Liver (tissue), 9 donors: ENCODE data around the gene SLC17A9. TPM values are rescaled to one million over a fixed set of nuclear protein-coding genes. Genes with fewer than 3 reads are reported as not detected.
A peak's percentile ranks its signal among the peaks of the same experiment; 100 is the strongest.

Experiments
- DNase-seq: peaks from one replicate; pipeline ENCODE4 v3.0.0-alpha.2; 2017; ENCODE audit warnings: low spot score
- H3K27ac ChIP-seq, 2 donors: one replicate each; pipeline ENCODE4 v1.7.0; 2013; ENCODE audit warnings: inconsistent platforms in 2 of 2, low read length in 2 of 2, control low read depth in 1 of 2, low read depth in 1 of 2, mild to moderate bottlenecking in 1 of 2
- H3K27me3 ChIP-seq, 4 donors: one replicate each; pipeline versions ENCODE4 v1.6.1 to v1.7.0; 2013; ENCODE audit warnings: low read length in 3 of 4, inconsistent platforms in 1 of 4, mild to moderate bottlenecking in 1 of 4, moderate library complexity in 1 of 4; ENCODE audit not compliant: control insufficient read depth in 4 of 4, insufficient read depth in 4 of 4
- H3K36me3 ChIP-seq, 4 donors: one replicate each; pipeline versions ENCODE4 v1.6.1 to v1.7.0; 2013; ENCODE audit warnings: low read length in 3 of 4, mild to moderate bottlenecking in 3 of 4, low read depth in 1 of 4, moderate library complexity in 1 of 4; ENCODE audit not compliant: control insufficient read depth in 4 of 4, insufficient read depth in 3 of 4
- H3K4me1 ChIP-seq, 4 donors: one replicate each; pipeline versions ENCODE4 v1.6.1 to v1.7.0; 2013; ENCODE audit warnings: low read length in 3 of 4, mild to moderate bottlenecking in 3 of 4, moderate library complexity in 1 of 4; ENCODE audit not compliant: control insufficient read depth in 4 of 4, insufficient read depth in 4 of 4
- H3K4me3 ChIP-seq, 3 donors: one replicate each; pipeline versions ENCODE4 v1.6.1 to v1.7.0; 2013; ENCODE audit warnings: low read length in 3 of 3, control low read depth in 1 of 3, low read depth in 1 of 3, mild to moderate bottlenecking in 1 of 3
- H3K9ac ChIP-seq, 2 donors: one replicate each; pipeline ENCODE4 v1.7.0; 2013; ENCODE audit warnings: low read length in 2 of 2, mild to moderate bottlenecking in 2 of 2, moderate library complexity in 2 of 2, control low read depth in 1 of 2, low read depth in 1 of 2
- H3K9me3 ChIP-seq, 4 donors: one replicate each; pipeline versions ENCODE4 v1.6.1 to v1.7.0; 2013; ENCODE audit warnings: low read length in 3 of 4; ENCODE audit not compliant: control insufficient read depth in 4 of 4
- EGR1 ChIP-seq, 2 donors: IDR thresholded peaks; 2 replicates each; pipeline ENCODE4 v1.6.1; 2016 to 2018; ENCODE audit warnings: antibody characterized with exemption in 2 of 2, low read depth in 2 of 2
- FOXA1 ChIP-seq: IDR thresholded peaks from 2 replicates; pipeline ENCODE4 v1.6.1; 2016; ENCODE audit warnings: antibody characterized with exemption
- FOXA2 ChIP-seq: IDR thresholded peaks from 2 replicates; pipeline ENCODE4 v1.6.1; 2016; ENCODE audit warnings: antibody characterized with exemption
- GABPA ChIP-seq, 2 donors: IDR thresholded peaks in 1 of 2; conservative IDR thresholded peaks in 1 of 2; 2 replicates each; pipeline ENCODE4 v1.6.1; 2016; ENCODE audit warnings: antibody characterized with exemption in 2 of 2, mild to moderate bottlenecking in 1 of 2, moderate library complexity in 1 of 2
- HNF4A ChIP-seq, 2 donors: conservative IDR thresholded peaks; 2 replicates each; pipeline ENCODE4 v1.6.1; 2016; ENCODE audit warnings: antibody characterized with exemption in 2 of 2, mild to moderate bottlenecking in 2 of 2
- HNF4G ChIP-seq: IDR thresholded peaks from 2 replicates; pipeline ENCODE4 v1.6.1; 2016; ENCODE audit warnings: antibody characterized with exemption
- JUND ChIP-seq, 2 donors: IDR thresholded peaks; 2 replicates each; pipeline ENCODE4 v1.6.1; 2016; ENCODE audit warnings: antibody characterized with exemption in 2 of 2
- NR2F2 ChIP-seq: IDR thresholded peaks from 2 replicates; pipeline ENCODE4 v1.6.1; 2016; ENCODE audit warnings: antibody characterized with exemption
- RAD21 ChIP-seq, 2 donors: IDR thresholded peaks; 2 replicates each; pipeline ENCODE4 v1.6.1; 2016; ENCODE audit warnings: antibody characterized with exemption in 2 of 2, mild to moderate bottlenecking in 2 of 2
- RXRA ChIP-seq, 2 donors: IDR thresholded peaks; 2 replicates each; pipeline ENCODE4 v1.6.1; 2017 to 2018; ENCODE audit warnings: antibody characterized with exemption in 2 of 2, mild to moderate bottlenecking in 1 of 2
- SP1 ChIP-seq: IDR thresholded peaks from 2 replicates; pipeline ENCODE4 v1.6.1; 2018; ENCODE audit warnings: antibody characterized with exemption, mild to moderate bottlenecking
- TAF1 ChIP-seq: conservative IDR thresholded peaks from 2 replicates; pipeline ENCODE4 v1.6.1; 2016; ENCODE audit warnings: antibody characterized with exemption, mild to moderate bottlenecking
- YY1 ChIP-seq: IDR thresholded peaks from 2 replicates; pipeline ENCODE4 v1.6.1; 2016; ENCODE audit warnings: antibody characterized with exemption, mild to moderate bottlenecking
- WGBS: extraction: QIAGEN DNeasy Blood & Tissue Kit; methylation state at CpG from one replicate; pipeline ENCODE4 v1.1.7; 2013; 5-methylcytosine and 5-hydroxymethylcytosine counted together
- polyA plus RNA-seq, 2 donors: library from polyadenylated mRNA; stranded (reverse) in 1 of 2; unstranded in 1 of 2; fragments of 200-250 nt in 1 of 2; fragments of >200 nt in 1 of 2; fragmentation: Nextera tagmentation in 1 of 2; extraction: Ambion mirVana in 1 of 2; gene quantifications; one replicate each; pipeline versions ENCODE4 v1.2.1 to v1.2.3, GENCODE V29; 2013 to 2015
- total RNA-seq, 2 donors: library from RNA; depleted of rRNA; stranded (reverse); fragments of >200 nt; gene quantifications; one replicate each; pipeline ENCODE4 v1.2.3, GENCODE V29; 2014
- TF ChIP-seq, protein P1 (sequence below): fragments of 150-350 bp; IDR thresholded peaks from 2 replicates; pipeline ENCODE4 v1.5.1; 2017; ENCODE audit warnings: improper control_type of control experiment, low read depth, low read length; ENCODE audit not compliant: missing input control
- TF ChIP-seq, protein P2 (sequence below): IDR thresholded peaks from 2 replicates; pipeline ENCODE4 v1.6.1; 2016; ENCODE audit warnings: antibody characterized with exemption
- TF ChIP-seq, protein P3 (sequence below): IDR thresholded peaks from 2 replicates; pipeline ENCODE4 v1.6.1; 2016; ENCODE audit warnings: antibody characterized with exemption
- TF ChIP-seq, protein P4 (sequence below): IDR thresholded peaks from 2 replicates; pipeline ENCODE4 v1.6.1; 2016; ENCODE audit warnings: antibody characterized with exemption
- TF ChIP-seq, protein P5 (sequence below): IDR thresholded peaks from 2 replicates; pipeline ENCODE4 v1.6.1; 2016; ENCODE audit warnings: antibody characterized with exemption, mild to moderate bottlenecking
- donor health status: healthy.
- donor health status: healthy.
- donor health status: healthy.
- donor health status: healthy.
- donor health status: healthy.

SLC17A9 gene
- total and polyA plus RNA-seq, 4 donors, result 16.0 to 138 (median 64.6) TPM

DNA sequence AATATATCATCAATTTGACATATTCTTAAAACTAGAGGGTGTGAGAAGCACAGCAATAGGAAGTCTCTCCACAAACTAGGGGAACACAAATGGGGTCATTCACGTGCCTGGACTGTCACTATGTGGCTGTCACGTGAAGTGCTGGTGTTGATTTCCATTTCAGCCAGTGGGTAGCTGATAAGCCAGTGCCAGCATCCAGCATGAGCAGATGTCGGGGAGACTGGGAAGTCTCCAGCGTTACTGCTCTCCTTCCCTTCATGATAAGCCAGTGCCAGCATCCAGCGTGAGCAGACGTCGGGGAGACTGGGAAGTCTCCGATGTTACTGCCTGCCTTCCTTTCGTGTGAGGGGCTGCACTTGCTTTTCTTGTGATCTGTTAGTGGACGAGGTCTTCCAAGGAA is 5.6 kb upstream of the SLC17A9 start:
- no peaks in the 10 kb centered on the region for H3K9me3 ChIP-seq
- H3K27me3 ChIP-seq, result no peaks in the 10 kb centered on the region
- H3K9ac ChIP-seq, result peak overlapping the region in 1 of 2 donors; percentile 2
- no peak for TF ChIP-seq SP1
- peak in 1 of 2 donors; percentile 48 for TF ChIP-seq RXRA (IDR thresholded peaks at IDR 0.05)
- TF ChIP-seq RAD21 (IDR thresholded peaks at IDR 0.05), result peak in 1 of 2 donors; percentile 10
- no peak for DNase-seq
- peaks cover 3 to 15% (median 11%) of the 10 kb centered on the region in 4 donors for H3K4me1 ChIP-seq
- WGBS, result 51% methylated on average over 10 of the region's 10 CpGs
- peaks cover 9 to 55% (median 28%) of the 10 kb centered on the region in 4 donors for H3K36me3 ChIP-seq
- no peak overlapping the region for H3K4me3 ChIP-seq
- peak overlapping the region; percentile 9 to 25 for H3K27ac ChIP-seq

DNA sequence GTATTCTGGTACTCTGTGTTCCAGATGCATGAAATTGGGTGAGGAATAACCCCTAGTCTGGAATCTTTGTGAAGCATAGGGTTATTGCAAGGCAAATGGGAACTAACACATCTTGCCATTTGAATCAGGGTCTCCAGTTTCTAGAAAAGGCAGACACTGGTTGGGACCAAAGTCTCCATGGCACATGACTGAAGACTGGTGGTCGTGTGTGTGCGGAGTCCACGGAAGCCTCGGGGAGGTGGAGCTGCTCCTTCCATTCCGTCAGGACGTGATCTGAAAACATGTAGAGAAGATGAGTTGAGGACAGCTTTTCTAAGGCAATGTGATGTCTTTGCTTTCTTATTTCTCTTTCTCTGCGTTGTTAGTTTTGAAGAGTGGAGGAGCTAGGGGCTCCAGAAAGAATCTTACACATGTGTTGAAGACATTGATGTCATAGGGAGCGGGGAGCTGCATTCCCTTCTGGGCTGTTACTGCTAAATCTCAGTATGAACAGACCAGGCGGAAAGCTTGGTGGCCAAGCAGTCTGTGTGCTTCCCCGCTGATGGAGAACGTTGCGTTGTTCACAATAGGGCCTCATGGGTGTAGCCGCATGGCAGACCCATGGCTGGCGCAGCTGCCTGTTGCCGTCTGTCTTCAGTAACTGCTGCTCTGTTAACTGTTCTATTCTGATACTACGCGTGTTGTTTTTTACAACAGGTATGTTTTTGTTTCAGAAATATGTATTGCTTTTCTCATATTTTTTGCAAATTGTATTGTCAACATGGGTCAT is 4.8 kb upstream of the SLC17A9 start:
- no peaks in the 10 kb centered on the region for H3K9me3 ChIP-seq
- DNase-seq, result no peak
- H3K27ac ChIP-seq, result no peak overlapping the region
- peaks cover 3 to 19% (median 14%) of the 10 kb centered on the region in 4 donors for H3K4me1 ChIP-seq
- WGBS, result 97% methylated on average over 17 of the region's 17 CpGs
- no peaks in the 10 kb centered on the region for H3K27me3 ChIP-seq
- TF ChIP-seq RXRA (IDR thresholded peaks at IDR 0.05), result no peak
- no peak for TF ChIP-seq NR2F2
- no peak for TF ChIP-seq GABPA (IDR thresholded peaks at IDR 0.05 in 1 of 2, conservative IDR thresholded peaks at IDR 0.05 in 1 of 2)
- TF ChIP-seq FOXA1, result no peak
- no peak for TF ChIP-seq YY1
- TF ChIP-seq, protein P1, sequence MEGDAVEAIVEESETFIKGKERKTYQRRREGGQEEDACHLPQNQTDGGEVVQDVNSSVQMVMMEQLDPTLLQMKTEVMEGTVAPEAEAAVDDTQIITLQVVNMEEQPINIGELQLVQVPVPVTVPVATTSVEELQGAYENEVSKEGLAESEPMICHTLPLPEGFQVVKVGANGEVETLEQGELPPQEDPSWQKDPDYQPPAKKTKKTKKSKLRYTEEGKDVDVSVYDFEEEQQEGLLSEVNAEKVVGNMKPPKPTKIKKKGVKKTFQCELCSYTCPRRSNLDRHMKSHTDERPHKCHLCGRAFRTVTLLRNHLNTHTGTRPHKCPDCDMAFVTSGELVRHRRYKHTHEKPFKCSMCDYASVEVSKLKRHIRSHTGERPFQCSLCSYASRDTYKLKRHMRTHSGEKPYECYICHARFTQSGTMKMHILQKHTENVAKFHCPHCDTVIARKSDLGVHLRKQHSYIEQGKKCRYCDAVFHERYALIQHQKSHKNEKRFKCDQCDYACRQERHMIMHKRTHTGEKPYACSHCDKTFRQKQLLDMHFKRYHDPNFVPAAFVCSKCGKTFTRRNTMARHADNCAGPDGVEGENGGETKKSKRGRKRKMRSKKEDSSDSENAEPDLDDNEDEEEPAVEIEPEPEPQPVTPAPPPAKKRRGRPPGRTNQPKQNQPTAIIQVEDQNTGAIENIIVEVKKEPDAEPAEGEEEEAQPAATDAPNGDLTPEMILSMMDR, result no peak
- no peak for TF ChIP-seq FOXA2
- TF ChIP-seq, protein P2, sequence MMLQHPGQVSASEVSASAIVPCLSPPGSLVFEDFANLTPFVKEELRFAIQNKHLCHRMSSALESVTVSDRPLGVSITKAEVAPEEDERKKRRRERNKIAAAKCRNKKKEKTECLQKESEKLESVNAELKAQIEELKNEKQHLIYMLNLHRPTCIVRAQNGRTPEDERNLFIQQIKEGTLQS, result no peak
- no peak for TF ChIP-seq JUND (IDR thresholded peaks at IDR 0.05)
- TF ChIP-seq SP1, result no peak
- TF ChIP-seq EGR1 (IDR thresholded peaks at IDR 0.05; ENCODE audit: low read depth in 2 of 2), result no peak
- TF ChIP-seq, protein P3, sequence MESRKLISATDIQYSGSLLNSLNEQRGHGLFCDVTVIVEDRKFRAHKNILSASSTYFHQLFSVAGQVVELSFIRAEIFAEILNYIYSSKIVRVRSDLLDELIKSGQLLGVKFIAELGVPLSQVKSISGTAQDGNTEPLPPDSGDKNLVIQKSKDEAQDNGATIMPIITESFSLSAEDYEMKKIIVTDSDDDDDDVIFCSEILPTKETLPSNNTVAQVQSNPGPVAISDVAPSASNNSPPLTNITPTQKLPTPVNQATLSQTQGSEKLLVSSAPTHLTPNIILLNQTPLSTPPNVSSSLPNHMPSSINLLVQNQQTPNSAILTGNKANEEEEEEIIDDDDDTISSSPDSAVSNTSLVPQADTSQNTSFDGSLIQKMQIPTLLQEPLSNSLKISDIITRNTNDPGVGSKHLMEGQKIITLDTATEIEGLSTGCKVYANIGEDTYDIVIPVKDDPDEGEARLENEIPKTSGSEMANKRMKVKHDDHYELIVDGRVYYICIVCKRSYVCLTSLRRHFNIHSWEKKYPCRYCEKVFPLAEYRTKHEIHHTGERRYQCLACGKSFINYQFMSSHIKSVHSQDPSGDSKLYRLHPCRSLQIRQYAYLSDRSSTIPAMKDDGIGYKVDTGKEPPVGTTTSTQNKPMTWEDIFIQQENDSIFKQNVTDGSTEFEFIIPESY, result no peak
- TF ChIP-seq TAF1, result no peak
- TF ChIP-seq HNF4G, result no peak
- TF ChIP-seq, protein P4, sequence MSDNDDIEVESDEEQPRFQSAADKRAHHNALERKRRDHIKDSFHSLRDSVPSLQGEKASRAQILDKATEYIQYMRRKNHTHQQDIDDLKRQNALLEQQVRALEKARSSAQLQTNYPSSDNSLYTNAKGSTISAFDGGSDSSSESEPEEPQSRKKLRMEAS, result no peak
- no peak for TF ChIP-seq HNF4A (conservative IDR thresholded peaks at IDR 0.05)
- TF ChIP-seq, protein P5, sequence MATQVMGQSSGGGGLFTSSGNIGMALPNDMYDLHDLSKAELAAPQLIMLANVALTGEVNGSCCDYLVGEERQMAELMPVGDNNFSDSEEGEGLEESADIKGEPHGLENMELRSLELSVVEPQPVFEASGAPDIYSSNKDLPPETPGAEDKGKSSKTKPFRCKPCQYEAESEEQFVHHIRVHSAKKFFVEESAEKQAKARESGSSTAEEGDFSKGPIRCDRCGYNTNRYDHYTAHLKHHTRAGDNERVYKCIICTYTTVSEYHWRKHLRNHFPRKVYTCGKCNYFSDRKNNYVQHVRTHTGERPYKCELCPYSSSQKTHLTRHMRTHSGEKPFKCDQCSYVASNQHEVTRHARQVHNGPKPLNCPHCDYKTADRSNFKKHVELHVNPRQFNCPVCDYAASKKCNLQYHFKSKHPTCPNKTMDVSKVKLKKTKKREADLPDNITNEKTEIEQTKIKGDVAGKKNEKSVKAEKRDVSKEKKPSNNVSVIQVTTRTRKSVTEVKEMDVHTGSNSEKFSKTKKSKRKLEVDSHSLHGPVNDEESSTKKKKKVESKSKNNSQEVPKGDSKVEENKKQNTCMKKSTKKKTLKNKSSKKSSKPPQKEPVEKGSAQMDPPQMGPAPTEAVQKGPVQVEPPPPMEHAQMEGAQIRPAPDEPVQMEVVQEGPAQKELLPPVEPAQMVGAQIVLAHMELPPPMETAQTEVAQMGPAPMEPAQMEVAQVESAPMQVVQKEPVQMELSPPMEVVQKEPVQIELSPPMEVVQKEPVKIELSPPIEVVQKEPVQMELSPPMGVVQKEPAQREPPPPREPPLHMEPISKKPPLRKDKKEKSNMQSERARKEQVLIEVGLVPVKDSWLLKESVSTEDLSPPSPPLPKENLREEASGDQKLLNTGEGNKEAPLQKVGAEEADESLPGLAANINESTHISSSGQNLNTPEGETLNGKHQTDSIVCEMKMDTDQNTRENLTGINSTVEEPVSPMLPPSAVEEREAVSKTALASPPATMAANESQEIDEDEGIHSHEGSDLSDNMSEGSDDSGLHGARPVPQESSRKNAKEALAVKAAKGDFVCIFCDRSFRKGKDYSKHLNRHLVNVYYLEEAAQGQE, result no peak
- TF ChIP-seq RAD21 (IDR thresholded peaks at IDR 0.05), result no peak
- peaks cover 8 to 55% (median 27%) of the 10 kb centered on the region in 4 donors for H3K36me3 ChIP-seq
- no peak overlapping the region for H3K4me3 ChIP-seq
- H3K9ac ChIP-seq, result no peak overlapping the region
